Tibial nerve (tissue), 4 donors: ENCODE measurements around the gene ANKRD22.

Experiments
- CTCF ChIP-seq, 5 experiments: fragments of 200-600 bp in 3 of 5; fragments of 450-650 bp in 2 of 5; sonication (generic) in 3 of 5; IDR thresholded peaks; one replicate each; pipeline ENCODE4 v1.5.1; 2016 to 2019; ENCODE audit warnings: antibody characterized with exemption in 5 of 5, mild to moderate bottlenecking in 3 of 5, moderate library complexity in 2 of 5
- EP300 ChIP-seq, 2 donors: sonication (generic); formaldehyde crosslinking; IDR thresholded peaks; one replicate each; pipeline ENCODE4 v1.6.1; 2017; ENCODE audit warnings: antibody characterized with exemption in 2 of 2, mild to moderate bottlenecking in 1 of 2
- POLR2A ChIP-seq, 2 donors: fragments of 450-650 bp; IDR thresholded peaks; one replicate each; pipeline ENCODE4 v1.6.1; 2017; ENCODE audit warnings: antibody characterized with exemption in 2 of 2, mild to moderate bottlenecking in 2 of 2, moderate library complexity in 2 of 2

GRCh38 chr10:88782222-88782621, 69.4 kb downstream of the ANKRD22 start:
- no peak for TF ChIP-seq EP300 (IDR thresholded peaks at IDR 0.05)
- no peak for TF ChIP-seq POLR2A (IDR thresholded peaks at IDR 0.05)
- no peak for TF ChIP-seq CTCF (IDR thresholded peaks at IDR 0.05)
